Endometrial microvascular endothelial cells (primary cell): Measurements from ENCODE around the gene CDC45. TPM values are rescaled to one million over a fixed set of nuclear protein-coding genes. Genes with fewer than 3 reads are reported as not detected.

Experiments used
- in situ Hi-C: cut with HindIII; loops from 2 replicates; pipeline ENCODE4 v1.10.0; 2017; ENCODE audit warnings: low sequenced_read_pairs, low pct_unique_long_range_greater_than_20kb; ENCODE audit errors: inconsistent ontology term
- total RNA-seq: library from RNA; depleted of rRNA; stranded (reverse); fragments of >200 nt; gene quantifications from one replicate; pipeline ENCODE4 v1.2.3, GENCODE V29; 2015; ENCODE audit errors: inconsistent ontology term

The CDC45 gene
- total RNA-seq, 1 donor from 2014 or later: 43.1 TPM

GRCh38 chr22:19447330-19448075, 32.2 kb upstream of the CDC45 start, which contains the start of gene C22orf39:
Gene C22orf39, minus strand, starts transcription at chr22:19447711. Its CDS starts 23 bp downstream, at chr22:19447688.
- in situ Hi-C loops: no loop called here

- in situ Hi-C loops: no loop called here
Measured at GRCh38 chr22:19448076-19448607, 31.6 kb upstream of the CDC45 start.

- in situ Hi-C loops: no loop called here
Measured at GRCh38 chr22:19448739-19449421, 30.8 kb upstream of the CDC45 start.

- in situ Hi-C loops: no loop called here
Measured at GRCh38 chr22:19449422-19449767, 30.3 kb upstream of the CDC45 start.

GRCh38 chr22:19450363-19451175, 29.2 kb upstream of the CDC45 start:
- in situ Hi-C loops: no loop called here

- in situ Hi-C loops: no loop called here
Measured at GRCh38 chr22:19451570-19451969, 28.1 kb upstream of the CDC45 start.

- in situ Hi-C loops: no loop called here
Measured at GRCh38 chr22:19453718-19454117, 26.0 kb upstream of the CDC45 start.

GRCh38 chr22:19454156-19454555, 25.6 kb upstream of the CDC45 start:
- in situ Hi-C loops: no loop called here

- in situ Hi-C loops: no loop called here
Measured at GRCh38 chr22:19455033-19455432, 24.7 kb upstream of the CDC45 start.

- in situ Hi-C loops: no loop called here
Measured at GRCh38 chr22:19455585-19456370, 23.9 kb upstream of the CDC45 start.

GRCh38 chr22:19456541-19456940, 23.2 kb upstream of the CDC45 start:
- in situ Hi-C loops: no loop called here

GRCh38 chr22:19457828-19458428, 21.8 kb upstream of the CDC45 start:
- in situ Hi-C loops: no loop called here

GRCh38 chr22:19460036-19460435, 19.7 kb upstream of the CDC45 start:
- in situ Hi-C loops: no loop called here

- in situ Hi-C loops: no loop called here
Measured at GRCh38 chr22:19461506-19461905, 18.2 kb upstream of the CDC45 start.

GRCh38 chr22:19463008-19463407, 16.7 kb upstream of the CDC45 start:
- in situ Hi-C loops: no loop called here

- in situ Hi-C loops: no loop called here
Measured at GRCh38 chr22:19463491-19464469, 15.9 kb upstream of the CDC45 start.

GRCh38 chr22:19464546-19464945, 15.2 kb upstream of the CDC45 start:
- in situ Hi-C loops: no loop called here
